Fibroblast of skin of back (primary cell): ENCODE results near the gene SLC12A9.
A peak's percentile ranks its signal among the peaks of the same experiment; 100 is the strongest.

Source experiments
- DNase-seq: peaks from one replicate; pipeline ENCODE4 v3.0.0-alpha.2; 2013

Gene SLC12A9

DNA sequence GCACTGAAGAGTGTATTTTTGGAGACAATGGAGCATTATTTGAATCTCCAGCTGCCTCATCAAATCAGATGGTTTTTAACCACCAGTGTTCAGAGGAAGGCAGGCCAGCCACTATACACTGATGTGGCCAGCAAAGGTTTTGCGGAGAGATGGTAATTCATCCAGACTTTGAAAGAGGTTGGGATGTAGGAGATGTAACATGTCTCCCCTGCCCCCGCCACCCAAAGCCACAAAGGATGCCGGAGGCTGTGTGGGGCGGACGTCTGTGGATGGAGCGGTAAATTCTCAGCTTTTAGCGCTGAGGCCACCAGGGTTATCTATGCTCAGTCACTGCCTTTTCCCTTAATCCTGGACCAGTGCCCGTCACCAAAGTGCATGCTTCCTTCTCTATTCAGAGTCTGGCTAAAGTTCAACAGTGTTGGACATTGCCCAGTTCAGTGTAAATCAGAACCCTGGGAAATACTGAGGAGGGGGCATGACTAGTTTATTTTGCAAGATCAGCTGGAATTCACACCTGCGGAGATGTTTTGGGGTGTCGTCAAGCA, 11.0 kb downstream of the SLC12A9 start:
- no peak for DNase-seq

DNA sequence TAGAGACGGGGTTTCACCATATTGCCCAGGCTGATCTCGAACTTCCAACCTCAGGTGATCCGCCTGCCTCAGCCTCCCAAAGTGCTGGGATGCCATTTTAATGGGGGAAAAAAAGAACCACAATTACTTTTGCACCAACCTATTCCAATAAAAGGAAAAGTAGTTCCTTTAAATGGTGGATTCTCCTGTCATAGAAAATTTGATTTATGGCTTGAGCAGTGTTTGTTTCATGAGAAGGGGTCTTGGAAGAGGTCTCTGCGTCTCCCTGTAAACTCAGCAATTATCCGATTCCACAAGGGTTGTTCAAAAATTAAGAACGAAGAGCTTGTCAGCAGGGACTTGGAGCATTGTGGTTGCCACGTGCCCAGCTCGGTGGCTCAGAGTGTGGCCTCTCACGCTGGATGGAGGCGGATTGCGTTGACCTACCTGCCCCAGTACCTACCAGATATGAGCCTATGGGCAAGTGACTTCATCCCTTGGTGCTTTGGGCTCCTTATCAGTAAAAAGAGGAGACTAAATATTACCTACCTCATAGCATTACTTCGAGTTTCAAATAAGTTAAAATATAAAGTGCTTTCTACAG, 11.8 kb downstream of the SLC12A9 start:
- no peak for DNase-seq

DNA sequence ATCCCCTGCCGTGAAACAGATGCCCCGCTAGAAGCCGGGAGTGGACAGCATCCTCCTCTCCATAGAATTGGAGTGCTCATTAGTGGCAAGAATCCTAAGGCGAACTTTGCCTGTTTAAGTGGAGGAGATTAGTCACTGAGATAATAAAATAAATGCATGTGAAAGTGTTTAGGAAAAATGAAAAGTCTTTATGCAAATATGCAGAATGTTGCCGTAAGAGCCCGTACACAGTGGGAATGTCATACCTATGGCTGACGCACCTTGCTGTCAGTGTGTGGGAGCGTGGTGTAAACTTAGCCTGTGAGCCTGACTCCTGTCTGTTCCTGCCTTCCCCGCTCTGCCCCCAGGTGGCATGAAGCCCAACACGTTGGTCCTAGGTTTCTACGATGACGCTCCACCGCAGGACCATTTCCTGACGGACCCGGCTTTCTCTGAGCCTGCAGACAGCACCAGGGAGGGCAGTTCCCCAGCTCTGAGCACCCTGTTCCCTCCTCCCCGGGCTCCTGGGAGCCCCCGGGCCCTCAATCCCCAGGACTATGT, 12.9 kb downstream of the SLC12A9 start:
- DNase-seq = no peak

DNA sequence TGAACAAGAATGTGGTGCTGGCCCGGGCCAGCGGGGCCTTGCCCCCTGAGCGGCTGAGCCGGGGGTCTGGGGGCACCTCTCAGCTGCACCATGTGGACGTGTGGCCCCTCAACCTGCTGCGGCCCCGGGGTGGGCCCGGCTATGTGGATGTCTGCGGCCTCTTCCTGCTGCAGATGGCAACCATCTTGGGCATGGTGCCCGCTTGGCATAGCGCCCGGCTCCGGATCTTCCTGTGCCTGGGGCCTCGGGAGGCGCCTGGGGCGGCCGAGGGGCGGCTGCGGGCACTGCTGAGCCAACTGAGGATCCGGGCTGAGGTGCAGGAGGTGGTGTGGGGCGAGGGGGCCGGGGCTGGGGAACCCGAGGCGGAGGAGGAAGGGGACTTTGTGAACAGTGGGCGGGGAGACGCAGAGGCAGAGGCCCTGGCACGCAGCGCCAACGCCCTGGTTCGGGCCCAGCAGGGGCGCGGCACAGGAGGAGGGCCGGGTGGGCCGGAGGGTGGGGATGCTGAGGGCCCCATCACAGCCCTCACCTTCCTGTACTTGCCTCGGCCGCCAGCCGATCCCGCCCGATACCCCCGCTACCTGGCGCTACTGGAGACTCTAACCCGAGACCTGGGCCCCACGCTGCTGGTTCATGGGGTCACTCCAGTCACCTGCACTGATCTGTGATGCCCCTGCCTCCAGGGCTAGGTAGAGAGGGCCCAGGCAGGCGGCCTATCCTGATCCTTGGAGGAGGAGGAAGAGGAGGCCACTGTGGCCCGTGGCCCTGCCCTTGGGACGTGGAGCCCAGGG, 13.6 kb downstream of the SLC12A9 start:
- DNase-seq = no peak

DNA sequence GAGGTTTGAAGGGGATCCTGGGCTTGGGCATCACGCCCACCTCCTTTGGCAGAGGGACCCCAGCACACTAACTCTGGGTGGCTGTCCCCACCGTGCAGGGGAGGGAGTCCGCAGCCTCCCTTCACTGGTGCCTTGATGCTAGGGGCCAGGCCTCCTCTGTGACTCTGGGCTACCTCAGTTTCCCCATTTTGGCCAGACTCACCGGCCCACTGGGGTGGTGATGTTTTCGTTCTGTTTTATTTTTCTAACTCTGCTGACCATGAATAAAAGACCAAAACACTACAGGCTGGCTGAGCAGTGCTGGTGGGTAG, 14.2 kb downstream of the SLC12A9 start:
- no peak for DNase-seq

DNA sequence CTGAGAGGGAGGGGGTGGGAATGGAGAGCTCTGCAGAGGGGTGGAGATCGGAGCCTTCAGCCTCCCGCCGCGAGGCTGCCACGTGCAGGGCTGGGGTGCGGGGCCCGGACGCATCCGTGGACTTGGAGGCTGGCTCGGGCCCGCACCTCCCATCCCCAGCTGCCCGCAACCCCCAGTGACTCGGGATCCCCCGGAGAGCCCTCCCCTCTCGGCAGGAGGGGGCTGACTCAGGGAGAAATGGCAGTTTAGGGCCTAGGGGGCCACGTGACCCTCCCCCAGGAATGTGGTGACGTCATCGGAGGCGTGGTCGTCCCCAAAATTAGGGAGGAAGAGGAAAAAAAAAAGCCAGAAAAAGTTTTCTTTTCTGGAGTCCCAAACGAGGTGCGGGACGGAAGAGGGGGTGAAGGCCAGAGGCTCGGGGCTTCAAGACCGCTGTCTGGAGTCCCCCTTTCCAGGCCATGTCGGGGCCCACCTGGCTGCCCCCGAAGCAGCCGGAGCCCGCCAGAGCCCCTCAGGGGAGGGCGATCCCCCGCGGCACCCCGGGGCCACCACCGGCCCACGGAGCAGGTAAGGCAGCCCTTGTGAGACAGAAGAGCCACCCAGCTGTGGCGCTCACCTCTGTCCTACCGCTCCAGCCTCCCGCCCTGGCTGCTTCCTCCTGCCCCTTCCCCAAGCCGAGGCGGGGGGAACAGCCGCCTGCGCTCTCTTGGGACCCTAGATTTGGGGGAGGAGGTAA, 14.7 kb downstream of the SLC12A9 start, which contains the start of gene TRIP6:
TRIP6 (plus strand) TSS at position 348 of the 736 bp plus-strand sequence; CDS start at position 459, 111 bp downstream.
- DNase-seq = peak; percentile 96

DNA sequence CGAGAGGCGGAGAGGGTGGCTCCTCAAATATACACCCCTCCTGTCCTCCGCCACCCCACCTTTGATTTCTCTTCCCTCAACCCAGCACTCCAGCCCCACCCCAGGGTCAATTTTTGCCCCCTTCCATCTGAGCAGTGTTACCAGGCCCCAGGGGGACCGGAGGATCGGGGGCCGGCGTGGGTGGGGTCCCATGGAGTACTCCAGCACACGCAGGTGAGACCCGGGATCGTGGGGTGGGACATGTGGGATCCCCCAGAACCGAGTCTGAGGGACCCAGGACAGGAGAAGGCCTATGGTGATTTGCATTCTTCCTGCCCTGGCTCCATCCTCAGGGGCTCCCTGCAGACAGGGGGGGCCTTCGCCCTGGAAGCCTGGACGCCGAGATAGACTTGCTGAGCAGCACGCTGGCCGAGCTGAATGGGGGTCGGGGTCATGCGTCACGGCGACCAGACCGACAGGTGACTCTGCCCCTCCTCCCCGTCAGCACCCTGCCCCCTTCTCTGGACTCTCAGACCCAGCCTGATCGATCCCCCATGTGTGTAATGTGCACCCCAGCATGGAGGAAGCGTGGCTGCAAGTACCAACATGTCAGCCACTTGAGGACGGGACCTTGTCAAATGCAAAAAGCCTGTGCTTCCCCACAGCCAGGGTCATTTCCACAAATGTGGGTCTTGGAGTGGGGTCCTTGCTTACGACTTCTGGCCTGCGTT, 15.4 kb downstream of the SLC12A9 start:
- no peak for DNase-seq

DNA sequence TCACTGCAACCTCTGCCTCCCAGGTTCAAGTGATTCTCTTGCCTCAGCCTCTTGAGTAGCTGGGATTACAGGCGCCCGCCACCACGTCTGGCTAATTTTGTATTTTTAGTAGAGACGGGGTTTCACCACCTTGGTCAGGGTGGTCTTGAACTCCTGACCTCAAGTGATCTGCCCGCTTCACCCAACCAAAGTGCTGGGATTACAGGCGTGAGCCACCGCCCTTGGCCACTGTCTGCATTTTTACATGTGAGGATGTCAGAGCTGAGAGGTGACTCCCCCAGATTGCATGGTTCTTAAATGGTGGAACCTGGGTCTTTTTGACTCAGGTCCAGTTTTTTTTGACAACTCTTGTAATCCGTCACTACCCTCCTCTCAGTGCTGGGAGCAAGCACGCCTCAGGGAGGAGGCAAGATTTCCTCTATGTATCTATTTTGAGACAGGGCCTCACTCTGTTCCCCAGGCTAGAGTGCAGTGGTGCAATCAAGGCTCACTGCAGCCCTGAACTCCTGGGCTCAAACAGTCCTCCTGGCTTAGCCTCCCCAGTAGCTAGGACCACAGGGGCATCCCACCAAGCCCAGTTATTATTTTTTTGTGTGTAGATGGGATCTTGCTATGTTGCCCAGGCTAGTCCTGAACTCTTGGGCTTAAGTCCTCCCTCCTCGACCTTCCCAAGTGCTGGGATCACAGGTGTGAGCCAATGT, 21.2 kb downstream of the SLC12A9 start:
- no peak for DNase-seq

DNA sequence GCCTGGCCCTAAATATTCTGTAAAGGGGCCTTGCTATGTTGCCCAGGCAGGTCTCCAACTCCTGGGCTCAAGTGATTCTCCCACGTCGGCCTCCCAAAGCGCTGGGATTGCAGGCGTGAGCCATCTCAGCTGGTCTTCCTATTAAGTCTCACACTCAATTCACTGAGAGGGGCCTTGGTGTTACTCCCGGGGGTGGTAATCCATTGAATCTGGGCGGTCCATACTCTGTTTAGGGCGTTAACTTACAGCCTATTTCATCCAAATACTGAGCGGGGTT, 21.7 kb downstream of the SLC12A9 start:
- DNase-seq = no peak

DNA sequence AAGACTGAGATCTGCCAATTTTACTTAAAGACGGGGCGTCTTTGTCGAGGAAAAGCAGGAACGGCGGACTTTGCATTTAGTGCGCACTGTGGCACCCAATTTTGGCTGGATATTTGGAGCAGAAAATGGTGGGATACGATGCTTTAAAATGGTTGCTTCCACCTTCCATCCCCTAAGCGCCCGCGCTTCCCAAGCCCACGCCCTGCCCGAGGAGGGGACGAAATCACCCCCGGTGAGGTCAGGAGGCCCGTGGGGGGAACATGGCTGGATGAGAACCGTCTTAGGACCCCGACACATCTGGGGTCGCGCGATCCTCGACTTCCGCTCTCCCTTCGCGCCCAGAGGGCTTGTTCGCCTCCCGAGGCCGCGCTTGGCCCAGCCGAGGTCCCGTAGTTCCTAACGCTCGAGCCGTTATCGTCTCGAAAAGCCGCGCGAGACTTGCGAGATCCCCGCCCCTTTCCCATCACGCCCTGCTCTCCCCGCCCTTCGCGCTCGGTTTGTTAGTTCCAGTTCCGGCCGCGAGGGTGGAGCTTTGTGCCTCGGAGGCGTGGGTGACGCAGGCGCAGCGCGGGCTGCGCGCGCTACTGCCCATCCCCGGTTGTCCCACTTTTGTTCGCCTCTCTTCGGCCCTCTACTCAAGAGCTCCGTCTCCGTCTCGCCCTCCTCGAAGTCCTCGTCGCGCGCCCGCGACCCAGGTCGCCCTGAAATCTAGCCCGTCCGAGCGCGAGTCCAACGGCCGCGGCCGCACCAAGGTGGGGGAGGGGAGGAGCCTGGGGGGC, 22.3 kb downstream of the SLC12A9 start, which contains the start of gene SRRT:
SRRT (plus strand) TSS at position 527 of the 779 bp plus-strand sequence. CDS start 488 bp downstream, outside the sequence.
- peak; percentile 98 for DNase-seq

DNA sequence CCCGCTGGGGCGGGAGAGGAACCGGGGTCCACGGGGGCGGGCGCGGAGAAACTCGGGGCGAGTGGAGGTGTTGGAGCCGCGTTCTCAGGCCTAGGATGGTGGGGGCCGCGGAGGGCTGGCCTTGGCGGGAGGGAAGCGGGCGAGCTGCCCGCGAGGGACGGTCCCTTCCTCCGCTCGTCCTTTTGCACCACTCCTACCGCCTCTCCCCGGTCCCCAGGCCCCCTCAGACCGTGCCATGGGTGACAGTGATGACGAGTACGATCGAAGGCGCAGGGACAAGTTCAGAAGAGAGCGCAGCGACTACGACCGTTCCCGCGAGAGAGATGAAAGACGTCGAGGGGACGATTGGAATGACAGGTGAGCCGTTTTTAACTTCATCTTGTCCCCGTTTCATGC, 22.8 kb downstream of the SLC12A9 start:
- no peak for DNase-seq

DNA sequence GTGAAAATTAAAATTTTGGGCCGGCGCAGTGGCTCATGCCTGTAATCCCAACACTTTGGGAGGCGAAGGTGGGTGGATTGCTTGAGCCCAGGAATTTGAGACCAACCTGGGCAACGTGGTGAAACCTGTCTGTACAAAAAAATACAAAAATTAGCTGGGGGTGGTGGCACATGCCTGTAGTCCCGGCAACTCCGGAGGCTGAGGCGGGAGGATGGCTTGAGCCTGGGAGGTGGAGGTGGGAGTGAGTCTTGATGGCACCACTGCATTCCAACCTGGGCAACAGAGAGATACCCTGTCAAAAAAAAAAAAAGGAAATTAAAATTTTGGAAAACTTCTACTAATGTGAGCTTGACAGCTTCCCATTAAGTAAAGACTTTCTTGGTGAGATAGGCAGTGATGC, 25.5 kb downstream of the SLC12A9 start:
- DNase-seq = no peak

DNA sequence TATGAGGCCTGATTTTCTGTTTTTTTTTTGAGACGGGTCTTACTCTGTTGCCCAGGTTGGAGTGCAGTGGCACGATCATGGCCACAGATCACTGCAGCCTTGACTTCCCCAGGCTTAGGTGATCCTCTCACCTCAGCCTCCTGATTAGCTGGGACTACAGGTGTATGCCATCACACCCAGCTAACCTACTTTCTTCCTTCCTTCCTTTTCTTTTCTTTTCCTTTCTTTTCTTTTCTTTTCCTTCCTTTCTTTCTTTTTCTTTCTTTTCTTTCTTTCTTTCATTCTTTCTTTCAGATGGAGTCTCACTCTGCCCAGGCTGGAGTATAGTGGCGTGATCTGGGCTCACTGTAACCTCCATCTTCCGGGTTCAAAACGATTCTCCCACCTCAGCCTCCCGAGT, 26.2 kb downstream of the SLC12A9 start:
- DNase-seq = no peak

DNA sequence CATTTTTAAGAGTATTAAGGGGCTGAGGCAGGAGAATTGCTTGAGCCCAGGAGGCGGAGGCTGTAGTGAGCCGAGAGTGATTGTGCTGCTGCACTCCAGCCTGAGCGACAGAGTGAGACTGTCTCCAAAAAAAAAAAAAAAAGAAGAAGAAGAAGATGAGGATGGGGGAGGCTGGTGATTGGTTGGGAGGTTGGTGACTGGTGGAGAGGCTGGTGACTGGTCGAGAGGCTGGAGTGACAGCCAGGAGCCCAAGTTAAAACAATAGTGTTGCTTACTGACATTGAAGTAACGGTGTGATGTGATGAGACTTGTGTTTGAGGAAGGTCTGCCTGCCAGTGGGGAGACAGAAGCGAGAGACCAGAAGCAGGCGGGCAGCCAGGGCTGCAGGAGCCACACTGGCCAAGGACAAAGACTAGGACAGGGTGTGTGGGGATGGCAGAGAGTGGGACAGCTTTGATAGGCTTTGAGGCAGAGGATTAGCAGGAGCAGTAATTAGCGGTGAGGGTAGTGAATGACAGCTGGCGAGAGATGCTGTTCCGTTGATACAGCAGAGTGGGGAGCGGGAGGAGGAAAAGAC, 27.3 kb downstream of the SLC12A9 start:
- DNase-seq = no peak

DNA sequence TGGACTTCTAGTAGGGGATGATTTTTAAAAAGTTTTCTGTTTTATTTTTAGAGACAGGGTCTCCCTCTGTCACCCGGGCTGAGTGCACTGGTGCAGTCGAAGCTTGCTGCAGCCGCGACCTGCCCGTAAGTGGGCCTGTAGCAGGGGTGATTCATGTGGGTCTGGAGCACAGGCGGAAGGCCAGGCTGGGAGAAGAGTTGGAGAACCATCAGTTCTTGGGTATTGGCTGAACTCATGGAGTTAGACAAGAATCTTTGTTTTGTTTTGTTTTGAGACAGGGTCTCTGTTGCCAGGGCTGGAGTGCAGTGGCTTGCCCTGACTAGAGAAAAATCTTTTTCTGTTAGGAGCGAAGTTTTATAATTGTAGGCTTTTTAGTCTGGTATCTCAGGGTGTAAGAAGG, 28.1 kb downstream of the SLC12A9 start:
- no peak for DNase-seq

DNA sequence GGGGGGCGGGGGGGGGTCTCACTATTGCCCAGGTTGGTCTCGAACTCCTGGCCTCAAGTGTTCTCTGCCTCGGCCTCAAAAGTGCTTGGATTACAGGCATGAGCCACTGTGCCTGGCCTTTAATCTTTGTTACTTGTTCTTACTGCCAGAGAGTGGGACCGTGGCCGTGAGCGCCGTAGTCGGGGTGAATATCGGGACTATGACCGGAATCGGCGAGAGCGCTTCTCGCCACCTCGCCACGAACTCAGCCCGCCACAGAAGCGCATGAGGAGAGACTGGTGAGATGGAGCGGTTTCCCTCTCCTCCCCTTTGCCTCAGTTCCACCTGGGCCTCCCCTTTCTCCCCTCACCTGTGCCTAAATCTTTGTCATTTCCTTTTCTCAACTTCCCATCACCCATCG, 28.6 kb downstream of the SLC12A9 start:
- no peak for DNase-seq

DNA sequence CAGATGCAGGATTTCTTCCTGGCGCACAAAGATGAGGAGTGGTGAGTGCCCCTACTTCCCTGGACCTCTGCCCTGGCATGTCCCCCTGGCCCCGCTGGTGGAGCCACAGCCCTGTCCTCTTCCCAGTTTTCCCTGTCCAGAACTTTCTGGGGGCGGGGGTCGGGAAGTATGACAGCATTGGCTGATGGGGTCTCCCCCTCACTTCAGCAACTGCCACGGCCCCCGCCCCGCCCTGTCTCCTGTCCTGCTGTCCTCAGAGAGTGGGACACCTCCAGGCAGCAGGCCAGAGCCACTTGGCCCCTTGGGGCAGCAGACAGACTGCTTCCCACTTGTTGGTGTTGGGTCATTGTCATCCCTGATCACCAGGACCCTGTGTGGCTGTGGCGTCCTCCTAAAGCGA, 29.7 kb downstream of the SLC12A9 start:
- DNase-seq = no peak

DNA sequence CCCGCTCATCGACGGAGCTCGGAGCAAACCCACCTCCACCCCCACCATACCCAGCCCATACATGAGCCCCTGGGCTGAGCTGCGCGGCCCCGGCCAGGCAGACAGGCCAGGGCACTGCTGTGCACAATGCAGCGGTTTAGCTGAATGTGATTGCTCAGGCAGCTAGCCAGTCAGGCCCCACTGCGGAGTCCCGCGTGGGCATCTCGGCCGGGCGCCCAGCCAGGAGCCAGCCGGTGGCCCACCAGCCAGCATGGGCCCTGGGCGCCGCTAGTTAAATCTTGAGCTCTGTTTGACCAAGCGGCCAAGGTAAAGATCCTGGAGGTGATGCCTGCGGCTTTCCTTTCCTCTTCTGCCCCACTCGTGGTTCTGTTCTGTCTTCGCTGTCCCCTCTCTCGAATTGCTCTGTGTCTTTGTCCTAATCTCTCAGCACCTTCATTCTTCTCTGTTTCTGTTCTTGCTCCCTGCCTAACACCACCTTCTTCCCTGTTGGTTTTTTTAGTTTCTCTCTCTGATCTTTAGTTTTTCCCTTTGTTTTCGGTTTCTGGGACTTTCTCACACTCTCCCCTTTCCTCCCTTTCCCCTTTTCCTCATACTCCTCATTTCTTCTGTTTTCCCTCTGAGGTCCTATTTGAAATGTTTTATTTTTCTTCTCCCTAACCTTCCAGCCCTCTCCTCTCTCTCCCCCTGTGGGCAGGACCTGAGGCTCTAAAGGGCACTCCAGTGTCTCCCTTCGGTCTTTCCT, 30.4 kb downstream of the SLC12A9 start:
- no peak for DNase-seq

DNA sequence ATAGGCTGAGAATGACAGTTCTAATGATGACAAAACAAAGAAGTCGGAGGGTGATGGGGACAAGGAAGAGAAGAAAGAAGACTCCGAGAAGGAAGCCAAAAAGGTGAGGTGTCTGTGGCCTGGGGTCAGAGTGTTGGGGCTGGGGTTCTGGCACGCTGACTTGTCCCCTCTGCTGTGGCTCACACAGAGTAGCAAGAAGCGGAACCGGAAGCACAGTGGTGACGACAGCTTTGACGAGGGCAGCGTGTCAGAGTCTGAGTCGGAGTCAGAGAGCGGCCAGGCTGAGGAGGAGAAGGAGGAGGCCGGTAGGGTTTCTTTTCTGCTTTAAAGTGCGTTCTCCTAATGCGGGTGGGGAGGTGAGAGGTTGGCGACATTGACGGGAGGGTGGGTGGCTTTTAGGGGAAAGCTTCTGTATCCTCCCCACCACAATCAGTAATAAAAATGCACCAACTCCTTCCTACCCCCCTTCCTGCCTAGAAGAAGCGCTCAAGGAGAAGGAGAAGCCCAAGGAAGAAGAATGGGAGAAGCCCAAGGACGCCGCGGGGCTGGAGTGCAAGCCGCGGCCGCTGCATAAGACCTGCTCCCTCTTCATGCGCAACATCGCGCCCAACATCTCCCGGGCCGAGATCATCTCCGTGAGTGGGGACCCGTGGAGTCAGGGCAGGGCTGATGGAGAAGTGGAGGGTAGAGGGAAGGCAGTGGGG, 32.4 kb downstream of the SLC12A9 start:
- DNase-seq = no peak
